ENCODE results near the gene GRIK2. TPM values are rescaled to one million over a fixed set of nuclear protein-coding genes. Genes with fewer than 3 reads are reported as not detected.

GRIK2 gene
- total RNA-seq, 1 donor from 2014 or later = 0.11 TPM

GRCh38 chr6:101765281-101765680, 371.8 kb downstream of the GRIK2 start:
- H3K27ac Mint-ChIP-seq = no peak overlapping the region
- POLR2A ChIA-PET = no interaction called here
- no peak for TF ChIP-seq CTCF (IDR thresholded peaks at IDR 0.05)
- CTCF ChIA-PET = no interaction called here
- no peaks in the 10 kb centered on the region for H3K9me3 Mint-ChIP-seq
- no peaks in the 10 kb centered on the region for H3K4me1 Mint-ChIP-seq
- no peaks in the 10 kb centered on the region for H3K36me3 Mint-ChIP-seq (ENCODE audit: low read depth)
- no peaks in the 10 kb centered on the region for H3K27me3 Mint-ChIP-seq
- DNase-seq (no peak), ATAC-seq (ENCODE audit: low read depth) (no peak)
- no peak overlapping the region for H3K4me3 Mint-ChIP-seq
- intact Hi-C loops (cut with micrococcal nuclease) = no loop called here

- ATAC-seq (ENCODE audit: low read depth) (no peak), DNase-seq (no peak)
- TF ChIP-seq CTCF (IDR thresholded peaks at IDR 0.05) = no peak
- ChIA-PET CTCF (no interaction called here), POLR2A (no interaction called here)
- H3K9me3 Mint-ChIP-seq = peaks cover 2% of the 10 kb centered on the region
- H3K27me3 Mint-ChIP-seq = no peaks in the 10 kb centered on the region
- H3K4me3 Mint-ChIP-seq = no peak overlapping the region
- no peaks in the 10 kb centered on the region for H3K4me1 Mint-ChIP-seq
- no peaks in the 10 kb centered on the region for H3K36me3 Mint-ChIP-seq (ENCODE audit: low read depth)
- H3K27ac Mint-ChIP-seq = no peak overlapping the region
- intact Hi-C loops (cut with micrococcal nuclease) = no loop called here
Measured at GRCh38 chr6:101770116-101770515, 376.6 kb downstream of the GRIK2 start.

- ChIA-PET CTCF (no interaction called here), POLR2A (no interaction called here)
- no peaks in the 10 kb centered on the region for H3K27me3 Mint-ChIP-seq
- no peak for TF ChIP-seq CTCF (IDR thresholded peaks at IDR 0.05)
- no peak overlapping the region for H3K27ac Mint-ChIP-seq
- DNase-seq (no peak), ATAC-seq (ENCODE audit: low read depth) (no peak)
- no peaks in the 10 kb centered on the region for H3K36me3 Mint-ChIP-seq (ENCODE audit: low read depth)
- no peaks in the 10 kb centered on the region for H3K4me1 Mint-ChIP-seq
- intact Hi-C loops (cut with micrococcal nuclease) = no loop called here
- no peak overlapping the region for H3K4me3 Mint-ChIP-seq
- H3K9me3 Mint-ChIP-seq = peaks cover 1% of the 10 kb centered on the region
Measured at GRCh38 chr6:101776919-101777350, 383.4 kb downstream of the GRIK2 start.

- ATAC-seq (ENCODE audit: low read depth) = no peak
- Mint-ChIP-seq H3K9me3 (no peaks in the 10 kb centered on the region), H3K4me3 (no peak overlapping the region), H3K27me3 (no peaks in the 10 kb centered on the region), H3K36me3 (ENCODE audit: low read depth) (no peaks in the 10 kb centered on the region), H3K4me1 (no peaks in the 10 kb centered on the region), H3K27ac (no peak overlapping the region)
- intact Hi-C loops (cut with micrococcal nuclease) = no loop called here
- CTCF ChIA-PET = no interaction called here
- no peak for DNase-seq
- no peak for TF ChIP-seq CTCF (IDR thresholded peaks at IDR 0.05)
- POLR2A ChIA-PET = no interaction called here
Measured at GRCh38 chr6:101777646-101778045, 384.1 kb downstream of the GRIK2 start.

- intact Hi-C loops (cut with micrococcal nuclease) = no loop called here
- no peak overlapping the region for H3K27ac Mint-ChIP-seq
- ATAC-seq (ENCODE audit: low read depth) (no peak), DNase-seq (no peak)
- H3K4me1 Mint-ChIP-seq = no peaks in the 10 kb centered on the region
- H3K4me3 Mint-ChIP-seq = no peak overlapping the region
- no peaks in the 10 kb centered on the region for H3K27me3 Mint-ChIP-seq
- peaks cover 3% of the 10 kb centered on the region for H3K9me3 Mint-ChIP-seq
- TF ChIP-seq CTCF (IDR thresholded peaks at IDR 0.05) = no peak
- CTCF ChIA-PET = no interaction called here
- no peaks in the 10 kb centered on the region for H3K36me3 Mint-ChIP-seq (ENCODE audit: low read depth)
- POLR2A ChIA-PET = no interaction called here
Measured at GRCh38 chr6:101779051-101779844, 385.7 kb downstream of the GRIK2 start.
